Neural progenitor cell (in vitro differentiated cells): ENCODE data around the gene AGFG1.
"Not testable (repeated sequence)": the region's sequence is repeated elsewhere in the genome, so short reads cannot be mapped to it uniquely, and the experiment has no call there.

Experiments used
- EZH2 ChIP-seq: fragments of 200-600 bp; sonication (generic); IDR thresholded peaks from 2 replicates; pipeline ENCODE4 v1.6.1; 2017; ENCODE audit warnings: antibody characterized with exemption, mild to moderate bottlenecking, moderate library complexity
- EZH2phosphoT487 ChIP-seq: fragments of 200-600 bp; sonication (generic); IDR thresholded peaks from 2 replicates; pipeline ENCODE4 v1.6.1; 2017; ENCODE audit warnings: antibody characterized with exemption
- TF ChIP-seq, protein P1 (sequence below): fragments of 200-600 bp; sonication (generic); IDR thresholded peaks from 2 replicates; pipeline ENCODE4 v1.5.1; 2017; ENCODE audit warnings: antibody characterized with exemption, mild to moderate bottlenecking

- TF ChIP-seq, protein P1, sequence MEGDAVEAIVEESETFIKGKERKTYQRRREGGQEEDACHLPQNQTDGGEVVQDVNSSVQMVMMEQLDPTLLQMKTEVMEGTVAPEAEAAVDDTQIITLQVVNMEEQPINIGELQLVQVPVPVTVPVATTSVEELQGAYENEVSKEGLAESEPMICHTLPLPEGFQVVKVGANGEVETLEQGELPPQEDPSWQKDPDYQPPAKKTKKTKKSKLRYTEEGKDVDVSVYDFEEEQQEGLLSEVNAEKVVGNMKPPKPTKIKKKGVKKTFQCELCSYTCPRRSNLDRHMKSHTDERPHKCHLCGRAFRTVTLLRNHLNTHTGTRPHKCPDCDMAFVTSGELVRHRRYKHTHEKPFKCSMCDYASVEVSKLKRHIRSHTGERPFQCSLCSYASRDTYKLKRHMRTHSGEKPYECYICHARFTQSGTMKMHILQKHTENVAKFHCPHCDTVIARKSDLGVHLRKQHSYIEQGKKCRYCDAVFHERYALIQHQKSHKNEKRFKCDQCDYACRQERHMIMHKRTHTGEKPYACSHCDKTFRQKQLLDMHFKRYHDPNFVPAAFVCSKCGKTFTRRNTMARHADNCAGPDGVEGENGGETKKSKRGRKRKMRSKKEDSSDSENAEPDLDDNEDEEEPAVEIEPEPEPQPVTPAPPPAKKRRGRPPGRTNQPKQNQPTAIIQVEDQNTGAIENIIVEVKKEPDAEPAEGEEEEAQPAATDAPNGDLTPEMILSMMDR = not testable (repeated sequence)
- not testable (repeated sequence) for TF ChIP-seq EZH2, EZH2phosphoT487
Observed at GRCh38 chr2:227598835-227599503, 127.0 kb downstream of the AGFG1 start, which contains the start of gene SCYGR2.
